CD14-positive monocyte (primary cell): ENCODE results near the gene FRMD4A. TPM values are rescaled to one million over a fixed set of nuclear protein-coding genes. Genes with fewer than 3 reads are reported as not detected.

ENCODE experiments used
- DNase-seq, 3 donors: peaks; one replicate each; pipeline ENCODE4 v3.0.0-alpha.2; 2011 to 2022
- H2AFZ ChIP-seq: 2 replicates; pipeline ENCODE4 v1.6.0; 2012; ENCODE audit warnings: mild to moderate bottlenecking, low read depth, low read length, inconsistent platforms; ENCODE audit not compliant: insufficient read depth, poor library complexity, severe bottlenecking
- H3K27ac ChIP-seq, 2 donors: 1 replicate in 1 of 2; 2 replicates in 1 of 2; pipeline ENCODE4 v1.5.1; 2012 to 2013; ENCODE audit warnings: low read length in 2 of 2, control low read depth in 1 of 2, inconsistent platforms in 1 of 2, low read depth in 1 of 2, mild to moderate bottlenecking in 1 of 2
- H3K27me3 ChIP-seq, 2 donors: one replicate each; pipeline versions ENCODE4 v1.6.0 to v1.6.1; 2011 to 2013; ENCODE audit warnings: low read length in 2 of 2; ENCODE audit not compliant: control insufficient read depth in 2 of 2, insufficient read depth in 2 of 2
- H3K36me3 ChIP-seq, 2 donors: replicated peaks in 1 of 2; 1 replicate in 1 of 2; 2 replicates in 1 of 2; pipeline versions ENCODE4 v1.5.1 to v1.6.1; 2012 to 2013; ENCODE audit warnings: low read length in 2 of 2, control low read depth in 1 of 2, inconsistent platforms in 1 of 2, mild to moderate bottlenecking in 1 of 2; ENCODE audit not compliant: insufficient read depth in 2 of 2, control insufficient read depth in 1 of 2
- H3K4me1 ChIP-seq, 2 donors: 1 replicate in 1 of 2; 2 replicates in 1 of 2; pipeline versions ENCODE4 v1.5.1 to v1.6.1; 2012 to 2013; ENCODE audit warnings: low read length in 2 of 2, control low read depth in 1 of 2, inconsistent platforms in 1 of 2, mild to moderate bottlenecking in 1 of 2, moderate library complexity in 1 of 2; ENCODE audit not compliant: insufficient read depth in 2 of 2, control insufficient read depth in 1 of 2
- H3K4me2 ChIP-seq: replicated peaks from 2 replicates; pipeline ENCODE3; 2012; ENCODE audit warnings: low read length, moderate library complexity, mild to moderate bottlenecking; ENCODE audit not compliant: poor library complexity, severe bottlenecking; ENCODE audit errors: extremely low read depth
- H3K4me3 ChIP-seq, 3 experiments: fragments of 200-600 bp in 1 of 3; sonication (generic) in 1 of 3; replicated peaks in 1 of 3; 1 replicate in 2 of 3; 2 replicates in 1 of 3; pipeline ENCODE4 v1.5.1; 2011 to 2013; ENCODE audit warnings: low read length in 3 of 3, mild to moderate bottlenecking in 3 of 3, control low read depth in 2 of 3, low read depth in 2 of 3, inconsistent platforms in 1 of 3, moderate library complexity in 1 of 3
- H3K79me2 ChIP-seq: 2 replicates; pipeline ENCODE4 v1.6.0; 2012; ENCODE audit warnings: mild to moderate bottlenecking, control low read depth, inconsistent platforms, low read length, moderate library complexity; ENCODE audit not compliant: insufficient read depth
- H3K9ac ChIP-seq: 2 replicates; pipeline ENCODE4 v1.6.0; 2017; ENCODE audit warnings: low read length, mild to moderate bottlenecking; ENCODE audit not compliant: insufficient read depth, poor library complexity, severe bottlenecking
- H3K9me3 ChIP-seq, 2 donors: replicated peaks in 1 of 2; 1 replicate in 1 of 2; 2 replicates in 1 of 2; pipeline versions ENCODE4 v1.5.1 to v1.6.1; 2012 to 2013; ENCODE audit warnings: low read length in 2 of 2, control low read depth in 1 of 2; ENCODE audit not compliant: control insufficient read depth in 1 of 2, insufficient read depth in 1 of 2
- H4K20me1 ChIP-seq: 2 replicates; pipeline ENCODE4 v1.6.0; 2012; ENCODE audit warnings: mild to moderate bottlenecking, low read length, control low read depth, moderate library complexity; ENCODE audit not compliant: insufficient read depth
- H3K27ac Mint-ChIP-seq, 7 donors: one replicate each; pipeline ENCODE4 v1.8.0; 2020; ENCODE audit warnings: mild to moderate bottlenecking in 7 of 7, mixed read lengths in 7 of 7, moderate library complexity in 6 of 7, inconsistent platforms in 2 of 7
- H3K27me3 Mint-ChIP-seq, 3 donors: one replicate each; pipeline ENCODE4 v1.8.0; 2021 to 2022; ENCODE audit warnings: low read depth in 3 of 3, mild to moderate bottlenecking in 3 of 3, mixed read lengths in 3 of 3, moderate library complexity in 3 of 3, inconsistent platforms in 1 of 3
- H3K36me3 Mint-ChIP-seq, 2 donors: one replicate each; pipeline ENCODE4 v1.8.0; 2020; ENCODE audit warnings: mixed read lengths in 2 of 2, inconsistent platforms in 1 of 2, mild to moderate bottlenecking in 1 of 2
- H3K4me1 Mint-ChIP-seq: one replicate; pipeline ENCODE4 v1.8.0; 2020; ENCODE audit warnings: mild to moderate bottlenecking, mixed read lengths
- H3K4me3 Mint-ChIP-seq, 2 donors: one replicate each; pipeline ENCODE4 v1.8.0; 2020; ENCODE audit warnings: mild to moderate bottlenecking in 2 of 2, mixed read lengths in 2 of 2, moderate library complexity in 1 of 2
- H3K9me3 Mint-ChIP-seq, 7 donors: one replicate each; pipeline ENCODE4 v1.8.0; 2020 to 2022; ENCODE audit warnings: mixed read lengths in 7 of 7, mild to moderate bottlenecking in 6 of 7, moderate library complexity in 6 of 7, inconsistent platforms in 2 of 7
- CTCF ChIP-seq: fragments of 200-600 bp; IDR thresholded peaks from one replicate; pipeline ENCODE4 v1.8.0; 2022; ENCODE audit warnings: antibody characterized with exemption, mild to moderate bottlenecking
- WGBS: methylation state at CpG from one replicate; pipeline ENCODE4 v1.1.5; 2013; ENCODE audit warnings: missing lambda C conversion rate; ENCODE audit not compliant: insufficient coverage; 5-methylcytosine and 5-hydroxymethylcytosine counted together
- intact Hi-C, 2 donors: fragments of 100-400 bp; cut with micrococcal nuclease; formaldehyde crosslinking; loops; one replicate each; pipeline versions ENCODE4 v1.15.0 to v1.15.1; 2023
- polyA plus RNA-seq, 3 donors: library from polyadenylated mRNA; depleted of rRNA in 1 of 3; unstranded in 2 of 3; stranded (reverse) in 1 of 3; fragments of 300-500 nt in 2 of 3; fragments of >200 nt in 1 of 3; fragmentation: Illumina TruSeq in 2 of 3; gene quantifications; 1 replicate in 2 of 3; 2 replicates in 1 of 3; pipeline ENCODE4 v1.2.3, GENCODE V29; 2012 to 2021

FRMD4A gene
- polyA plus RNA-seq, 3 donors: 0.12 TPM; not detected in 2

- intact Hi-C loops: no loop called here
- H4K20me1 ChIP-seq: no peaks in the 10 kb centered on the region
- H3K4me2 ChIP-seq: no peak overlapping the region
- Mint-ChIP-seq H3K9me3 (peaks cover 0 to 11% (median 2%) of the 10 kb centered on the region in 7 donors), H3K27me3 (peaks cover 3 to 8% (median 3%) of the 10 kb centered on the region in 3 donors), H3K4me3 (no peak overlapping the region), H3K4me1 (no peaks in the 10 kb centered on the region), H3K36me3 (no peaks in the 10 kb centered on the region), H3K27ac (no peak overlapping the region)
- no peaks in the 10 kb centered on the region for H3K36me3 ChIP-seq
- no peak overlapping the region for H3K4me3 ChIP-seq
- DNase-seq: no peak
- no peaks in the 10 kb centered on the region for H3K27me3 ChIP-seq
- no peaks in the 10 kb centered on the region for H3K79me2 ChIP-seq
- H2AFZ ChIP-seq: no peak overlapping the region
- TF ChIP-seq CTCF: no peak
- no peaks in the 10 kb centered on the region for H3K9me3 ChIP-seq
- H3K9ac ChIP-seq: no peak overlapping the region
- no peaks in the 10 kb centered on the region for H3K4me1 ChIP-seq
- H3K27ac ChIP-seq: no peak overlapping the region
- WGBS: 75% methylated on average over 4 of the region's 4 CpGs
Measured at GRCh38 chr10:14371581-14371980, 40.9 kb upstream of the FRMD4A start.

- 90% methylated on average over 2 of the region's 5 CpGs for WGBS
- TF ChIP-seq CTCF: no peak
- Mint-ChIP-seq H3K4me3 (no peak overlapping the region), H3K27ac (no peak overlapping the region), H3K27me3 (peaks cover 3 to 8% (median 3%) of the 10 kb centered on the region in 3 donors), H3K4me1 (no peaks in the 10 kb centered on the region), H3K36me3 (no peaks in the 10 kb centered on the region), H3K9me3 (peaks cover 0 to 11% (median 2%) of the 10 kb centered on the region in 7 donors)
- H3K36me3 ChIP-seq: no peaks in the 10 kb centered on the region
- no peak overlapping the region for H3K9ac ChIP-seq
- no peaks in the 10 kb centered on the region for H3K4me1 ChIP-seq
- no peak overlapping the region for H3K4me2 ChIP-seq
- H3K27ac ChIP-seq: no peak overlapping the region
- H3K79me2 ChIP-seq: no peaks in the 10 kb centered on the region
- H3K27me3 ChIP-seq: no peaks in the 10 kb centered on the region
- no peaks in the 10 kb centered on the region for H4K20me1 ChIP-seq
- no peak overlapping the region for H3K4me3 ChIP-seq
- no peaks in the 10 kb centered on the region for H3K9me3 ChIP-seq
- intact Hi-C loops: no loop called here
- no peak for DNase-seq
- H2AFZ ChIP-seq: no peak overlapping the region
Measured at GRCh38 chr10:14370894-14371293, 40.2 kb upstream of the FRMD4A start.
